Loucy (cell line): Measurements from ENCODE around the gene CTIF.

ENCODE experiments used
- H2AFZ ChIP-seq: fragments of 200-600 bp; sonication (generic); 2 replicates; pipeline ENCODE4 v1.6.0; 2016; ENCODE audit warnings: antibody characterized with exemption, mild to moderate bottlenecking, low read length, moderate library complexity
- H3F3A ChIP-seq: fragments of 200-600 bp; 2 replicates; pipeline ENCODE4 v1.6.0; 2016; ENCODE audit warnings: antibody characterized with exemption, low read depth, mild to moderate bottlenecking
- H3K27me3 ChIP-seq: fragments of 200-600 bp; sonication (generic); 2 replicates; pipeline ENCODE4 v1.6.1; 2014; ENCODE audit warnings: low read length, mild to moderate bottlenecking; ENCODE audit not compliant: insufficient read depth, poor library complexity, severe bottlenecking
- H3K36me3 ChIP-seq: fragments of 200-600 bp; sonication (generic); 2 replicates; pipeline ENCODE4 v1.6.1; 2016; ENCODE audit warnings: low read length; ENCODE audit not compliant: insufficient read depth
- H3K4me1 ChIP-seq: fragments of 200-600 bp; sonication (generic); 2 replicates; pipeline ENCODE4 v1.5.1; 2014; ENCODE audit warnings: low read length, mild to moderate bottlenecking; ENCODE audit not compliant: insufficient read depth, poor library complexity, severe bottlenecking
- H3K4me2 ChIP-seq: fragments of 200-600 bp; sonication (generic); 2 replicates; pipeline ENCODE4 v1.6.0; 2014; ENCODE audit warnings: antibody characterized with exemption, low read length, low read depth, mild to moderate bottlenecking; ENCODE audit not compliant: poor library complexity, severe bottlenecking
- H3K4me3 ChIP-seq: fragments of 200-600 bp; sonication (generic); 2 replicates; pipeline ENCODE4 v1.5.1; 2014; ENCODE audit warnings: low read length, mild to moderate bottlenecking, mixed read lengths; ENCODE audit not compliant: poor library complexity, severe bottlenecking
- H3K79me2 ChIP-seq: fragments of 200-600 bp; sonication (generic); 2 replicates; pipeline ENCODE4 v1.6.1; 2014; ENCODE audit warnings: low read length; ENCODE audit not compliant: insufficient read depth
- H3K9ac ChIP-seq: fragments of 200-600 bp; sonication (generic); 2 replicates; pipeline ENCODE4 v1.6.0; 2014; ENCODE audit warnings: mild to moderate bottlenecking, low read depth, low read length, moderate library complexity; ENCODE audit not compliant: poor library complexity, severe bottlenecking
- H3K9me2 ChIP-seq: fragments of 200-600 bp; sonication (generic); replicated peaks from 2 replicates; pipeline ENCODE4 v1.6.1; 2016; ENCODE audit warnings: low read depth, low read length, mixed read lengths
- H3K9me3 ChIP-seq: fragments of 200-600 bp; sonication (generic); 2 replicates; pipeline ENCODE4 v1.6.1; 2014; ENCODE audit warnings: mild to moderate bottlenecking, antibody characterized with exemption, low read length, low read depth; ENCODE audit not compliant: insufficient read depth
- H4K20me1 ChIP-seq: fragments of 200-600 bp; sonication (generic); 2 replicates; pipeline ENCODE4 v1.6.0; 2014; ENCODE audit warnings: antibody characterized with exemption, low read length, mild to moderate bottlenecking; ENCODE audit not compliant: insufficient read depth, poor library complexity, severe bottlenecking
- EZH2phosphoT487 ChIP-seq: fragments of 200-600 bp; IDR thresholded peaks from 2 replicates; pipeline ENCODE4 v1.6.1; 2018; ENCODE audit warnings: antibody characterized with exemption, mild to moderate bottlenecking, moderate library complexity, borderline replicate concordance
- TF ChIP-seq, protein P1 (sequence below): fragments of 200-600 bp; sonication (generic); conservative IDR thresholded peaks from 2 replicates; pipeline ENCODE4 v1.5.1; 2014; ENCODE audit warnings: mild to moderate bottlenecking, antibody characterized with exemption, low read length

CTIF gene

DNA sequence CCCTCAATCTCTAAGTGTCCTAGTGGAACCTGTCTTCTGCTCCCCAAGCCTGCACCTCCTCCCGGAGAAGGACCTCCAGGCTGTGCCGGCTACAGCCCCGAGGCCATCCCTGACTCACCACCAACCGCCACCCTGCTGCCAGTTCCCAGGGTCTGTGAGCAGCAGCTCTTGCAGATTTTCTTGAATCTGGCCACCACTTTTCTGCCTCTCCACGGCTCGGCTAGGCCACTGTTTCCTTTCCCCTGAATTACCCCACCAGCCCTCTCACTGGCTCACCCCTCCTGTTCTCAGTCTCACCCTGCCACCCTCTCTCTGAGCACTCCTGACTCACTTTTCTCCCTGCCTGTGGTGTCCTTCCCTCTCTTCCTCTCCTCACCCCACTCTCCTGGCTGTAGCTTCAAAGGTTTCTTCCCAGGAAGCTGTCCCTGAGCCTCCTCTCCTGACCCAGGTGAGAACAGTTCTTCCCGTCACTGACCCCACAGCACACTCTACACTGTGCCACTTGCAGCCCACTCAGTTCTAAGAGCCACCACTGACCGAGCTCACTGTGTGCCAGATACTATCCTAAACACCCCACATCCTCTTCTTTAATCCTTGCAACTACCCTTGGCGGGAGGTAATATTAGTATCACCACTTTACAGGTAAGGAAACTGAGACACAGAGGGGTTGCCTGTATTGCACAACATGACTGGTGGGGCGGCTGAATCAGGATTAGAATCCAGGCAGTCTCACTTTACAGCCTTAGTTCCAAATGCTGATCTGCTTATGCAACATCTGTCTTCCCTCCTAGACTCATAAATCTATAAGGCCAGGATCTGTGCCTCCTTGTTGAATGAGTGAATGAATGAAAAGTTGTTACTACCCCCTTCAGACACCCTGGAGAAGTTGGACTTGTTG lies 300.3 kb downstream of the CTIF start:
- Histone ChIP-seq H4K20me1 (no peaks in the 10 kb centered on the region), H3K9me2 (no peaks in the 10 kb centered on the region), H3K4me2 (no peak overlapping the region), H3K36me3 (no peaks in the 10 kb centered on the region), H3K4me3 (no peak overlapping the region), H3F3A (no peaks in the 10 kb centered on the region), H3K9me3 (no peaks in the 10 kb centered on the region), H2AFZ (no peak overlapping the region), H3K79me2 (no peaks in the 10 kb centered on the region), H3K4me1 (peaks cover 37% of the 10 kb centered on the region), H3K9ac (no peak overlapping the region), H3K27me3 (no peaks in the 10 kb centered on the region)
- no peak for TF ChIP-seq EZH2phosphoT487
- TF ChIP-seq, protein P1, sequence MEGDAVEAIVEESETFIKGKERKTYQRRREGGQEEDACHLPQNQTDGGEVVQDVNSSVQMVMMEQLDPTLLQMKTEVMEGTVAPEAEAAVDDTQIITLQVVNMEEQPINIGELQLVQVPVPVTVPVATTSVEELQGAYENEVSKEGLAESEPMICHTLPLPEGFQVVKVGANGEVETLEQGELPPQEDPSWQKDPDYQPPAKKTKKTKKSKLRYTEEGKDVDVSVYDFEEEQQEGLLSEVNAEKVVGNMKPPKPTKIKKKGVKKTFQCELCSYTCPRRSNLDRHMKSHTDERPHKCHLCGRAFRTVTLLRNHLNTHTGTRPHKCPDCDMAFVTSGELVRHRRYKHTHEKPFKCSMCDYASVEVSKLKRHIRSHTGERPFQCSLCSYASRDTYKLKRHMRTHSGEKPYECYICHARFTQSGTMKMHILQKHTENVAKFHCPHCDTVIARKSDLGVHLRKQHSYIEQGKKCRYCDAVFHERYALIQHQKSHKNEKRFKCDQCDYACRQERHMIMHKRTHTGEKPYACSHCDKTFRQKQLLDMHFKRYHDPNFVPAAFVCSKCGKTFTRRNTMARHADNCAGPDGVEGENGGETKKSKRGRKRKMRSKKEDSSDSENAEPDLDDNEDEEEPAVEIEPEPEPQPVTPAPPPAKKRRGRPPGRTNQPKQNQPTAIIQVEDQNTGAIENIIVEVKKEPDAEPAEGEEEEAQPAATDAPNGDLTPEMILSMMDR, result no peak

DNA sequence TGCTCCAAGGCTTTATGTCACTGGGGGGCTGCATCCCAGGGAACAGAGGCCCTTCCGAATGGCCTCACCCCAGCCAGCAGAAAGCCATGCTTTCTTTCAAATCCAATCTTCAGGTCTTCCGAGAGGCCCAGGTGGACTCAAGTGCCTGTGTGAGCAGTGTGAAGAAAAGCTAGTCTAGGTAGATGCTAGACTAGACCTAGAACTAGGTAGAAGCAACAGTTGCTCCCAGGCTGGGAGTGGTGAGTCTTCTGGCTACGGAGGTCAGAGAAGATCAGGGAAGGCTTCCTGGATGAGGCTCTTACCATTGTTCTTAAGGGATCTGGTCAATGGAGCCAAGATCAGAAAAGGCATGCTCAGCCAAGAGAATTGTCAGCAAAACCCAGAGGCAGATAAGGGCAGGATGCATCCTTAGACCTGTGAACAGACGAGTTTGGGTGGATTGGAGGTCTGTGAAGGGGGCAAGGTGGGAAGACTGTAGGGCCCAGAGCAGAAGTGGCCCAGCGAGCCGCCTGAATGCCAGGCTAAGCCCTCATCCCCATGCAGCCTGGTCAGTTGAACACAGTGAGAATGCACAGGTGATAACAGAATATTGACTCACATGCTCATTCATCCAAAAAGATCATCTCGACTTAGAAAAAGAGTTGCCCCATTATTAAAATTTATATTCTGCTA lies 301.1 kb downstream of the CTIF start:
- Histone ChIP-seq H3F3A (no peaks in the 10 kb centered on the region), H3K4me1 (peaks cover 32% of the 10 kb centered on the region), H3K9ac (no peak overlapping the region), H3K4me3 (no peak overlapping the region), H3K79me2 (no peaks in the 10 kb centered on the region), H3K36me3 (no peaks in the 10 kb centered on the region), H3K9me3 (no peaks in the 10 kb centered on the region), H2AFZ (no peak overlapping the region), H3K27me3 (no peaks in the 10 kb centered on the region), H4K20me1 (no peaks in the 10 kb centered on the region), H3K9me2 (no peaks in the 10 kb centered on the region), H3K4me2 (no peak overlapping the region)
- TF ChIP-seq EZH2phosphoT487, result no peak
- TF ChIP-seq, protein P1, result no peak

DNA sequence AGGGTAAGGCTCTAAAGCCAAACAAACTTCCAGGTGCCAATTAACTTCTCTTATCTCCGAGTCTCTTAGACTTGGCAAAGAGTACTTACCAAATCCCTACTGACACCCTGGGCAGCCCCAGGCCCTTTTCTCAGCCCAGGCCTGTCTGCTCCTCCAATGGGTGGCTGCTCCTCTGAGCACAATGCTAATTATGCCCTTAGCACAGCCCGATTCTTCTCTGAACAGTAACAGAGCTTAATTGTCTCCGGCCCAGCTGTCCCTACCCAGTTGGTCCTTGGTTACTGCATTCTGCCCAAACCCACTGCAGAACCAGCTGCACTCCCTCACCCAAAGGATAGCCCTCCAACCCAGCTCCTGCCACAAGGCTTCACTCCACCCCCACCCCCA lies 301.7 kb downstream of the CTIF start:
- H3K4me2 ChIP-seq, result no peak overlapping the region
- H3K9me3 ChIP-seq, result no peaks in the 10 kb centered on the region
- H3K9me2 ChIP-seq, result no peaks in the 10 kb centered on the region
- peaks cover 30% of the 10 kb centered on the region for H3K4me1 ChIP-seq
- no peak overlapping the region for H3K9ac ChIP-seq
- H3K27me3 ChIP-seq, result no peaks in the 10 kb centered on the region
- no peaks in the 10 kb centered on the region for H3K79me2 ChIP-seq
- no peak overlapping the region for H3K4me3 ChIP-seq
- H3F3A ChIP-seq, result no peaks in the 10 kb centered on the region
- no peaks in the 10 kb centered on the region for H3K36me3 ChIP-seq
- H4K20me1 ChIP-seq, result no peaks in the 10 kb centered on the region
- no peak for TF ChIP-seq EZH2phosphoT487
- TF ChIP-seq, protein P1, result no peak
- H2AFZ ChIP-seq, result no peak overlapping the region
